Activated naive CD4-positive, alpha-beta T cell (primary cell): ENCODE results near the gene GLT6D1.

Experiments used
- DNase-seq, 4 experiments: peaks; one replicate each; lab custom pipeline; 2025; lab: John Stamatoyannopoulos, UW

Gene GLT6D1

GRCh38 chr9:135584934-135585333, 54.4 kb downstream of the GLT6D1 start:
- no peak for DNase-seq

- DNase-seq: no peak
Measured at GRCh38 chr9:135584371-135584770, 55.0 kb downstream of the GLT6D1 start.

- no peak for DNase-seq
Measured at GRCh38 chr9:135583688-135584011, 55.7 kb downstream of the GLT6D1 start.

GRCh38 chr9:135582966-135583687, 56.2 kb downstream of the GLT6D1 start:
- DNase-seq: no peak

- DNase-seq: no peak
Measured at GRCh38 chr9:135582541-135582940, 56.8 kb downstream of the GLT6D1 start.

GRCh38 chr9:135581636-135582426, 57.5 kb downstream of the GLT6D1 start:
- no peak for DNase-seq

GRCh38 chr9:135580664-135581380, 58.5 kb downstream of the GLT6D1 start:
- no peak for DNase-seq

- no peak for DNase-seq
Measured at GRCh38 chr9:135579889-135580660, 59.3 kb downstream of the GLT6D1 start.

GRCh38 chr9:135579356-135579755, 60.0 kb downstream of the GLT6D1 start:
- no peak for DNase-seq

GRCh38 chr9:135577256-135577655, 62.1 kb downstream of the GLT6D1 start:
- no peak for DNase-seq

GRCh38 chr9:135575995-135576631, 63.2 kb downstream of the GLT6D1 start:
- no peak for DNase-seq

- no peak for DNase-seq
Measured at GRCh38 chr9:135574943-135575342, 64.4 kb downstream of the GLT6D1 start.

- no peak for DNase-seq
Measured at GRCh38 chr9:135574331-135574730, 65.0 kb downstream of the GLT6D1 start.
